GM12873 (cell line): ENCODE results near the gene RAD18.

Experiments used
- CTCF ChIP-seq: IDR thresholded peaks from 2 replicates; pipeline ENCODE4 v1.5.1; 2012; ENCODE audit warnings: low read depth, mild to moderate bottlenecking, moderate library complexity, low read length, control low read depth; ENCODE audit not compliant: insufficient read depth; ENCODE audit errors: missing control alignments

RAD18 gene

GRCh38 chr3:8964436-8965370 is 1.4 kb upstream of the RAD18 start:
- TF ChIP-seq CTCF = no peak

GRCh38 chr3:8962226-8962861 is 928 bp downstream of the RAD18 start:
- no peak for TF ChIP-seq CTCF

- no peak for TF ChIP-seq CTCF
These were observed 3.6 kb downstream of the RAD18 start for GRCh38 chr3:8959668-8960067.

- no peak for TF ChIP-seq CTCF
These were observed 8.1 kb downstream of the RAD18 start for GRCh38 chr3:8954938-8955763.

- no peak for TF ChIP-seq CTCF
These were observed 10.0 kb downstream of the RAD18 start for GRCh38 chr3:8953313-8953712.

- no peak for TF ChIP-seq CTCF
These were observed 11.1 kb downstream of the RAD18 start for GRCh38 chr3:8952130-8952529.
